CD4-positive, alpha-beta T cell treated with Interleukin-15 for 1 hour (primary cell): ENCODE results near the gene NR2F6.
"Not testable (repeated sequence)": the region's sequence is repeated elsewhere in the genome, so short reads cannot be mapped to it uniquely, and the experiment has no call there.

Source experiments
- DNase-seq: peaks from one replicate; pipeline ENCODE4 v3.0.0-alpha.2; 2020

Gene NR2F6

DNA sequence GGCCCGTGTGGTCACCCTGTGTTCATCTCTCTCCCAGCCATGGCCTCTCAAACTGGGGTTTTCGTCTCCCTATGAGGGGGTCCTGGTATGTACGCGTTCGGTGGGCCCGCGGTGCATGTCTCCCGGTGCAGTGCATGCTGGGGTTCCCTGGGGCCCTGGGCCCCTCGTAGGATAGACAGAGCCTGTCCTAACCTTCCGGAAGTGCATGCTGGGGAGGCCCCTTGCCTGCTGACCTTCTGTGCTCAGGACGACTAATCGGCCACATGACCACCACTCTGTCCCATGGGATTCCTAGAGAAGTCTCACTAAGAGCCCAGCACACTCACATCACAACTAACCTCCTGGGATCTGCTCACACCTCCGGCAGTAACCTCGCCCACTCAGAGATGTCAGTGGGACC is 35.4 kb downstream of the NR2F6 start:
- no peak for DNase-seq

DNA sequence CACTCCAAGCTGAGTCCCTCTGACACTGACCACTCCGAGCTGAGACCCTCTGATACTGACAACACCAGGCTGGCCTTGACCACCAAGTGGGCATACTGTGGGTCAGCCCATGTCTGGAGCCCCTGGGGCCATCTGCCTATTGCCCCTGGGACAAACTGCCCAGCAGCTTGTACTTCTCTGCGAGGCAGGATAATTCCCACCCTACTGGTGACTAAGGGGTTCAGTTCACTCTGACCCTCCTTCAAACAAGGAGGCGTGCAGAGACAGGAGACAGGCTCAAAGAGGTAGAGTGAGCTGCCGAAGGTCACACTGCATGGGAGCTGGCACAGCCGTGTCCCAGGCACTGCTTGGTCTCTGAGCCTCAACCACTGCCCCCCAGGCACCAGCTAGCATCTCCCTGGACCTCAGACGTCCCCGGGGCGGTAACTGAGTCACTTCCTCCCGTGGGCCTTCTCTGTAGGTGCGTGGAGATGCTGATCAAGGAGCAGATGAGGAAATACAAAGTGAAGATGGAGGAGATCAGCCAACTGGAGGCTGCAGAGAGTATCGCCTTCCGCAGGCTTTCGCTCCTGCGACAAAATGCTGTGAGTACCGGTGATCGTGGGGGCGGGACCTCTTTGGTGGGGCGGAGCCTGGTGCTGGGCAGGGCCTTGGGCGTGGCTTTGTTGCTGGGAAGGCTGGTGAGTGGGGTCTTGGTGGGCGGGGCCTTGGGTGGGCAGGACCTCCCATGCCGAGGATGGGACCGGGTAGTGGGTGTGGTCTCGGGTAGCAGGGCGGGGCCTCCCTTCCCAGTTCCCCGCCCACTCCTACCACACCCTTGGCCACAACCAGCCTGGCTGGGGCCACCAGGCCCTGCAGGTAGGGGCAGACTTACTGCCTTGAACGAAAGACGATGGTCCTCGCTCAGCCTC is 36.3 kb downstream of the NR2F6 start:
- DNase-seq = peak; percentile 61

GRCh38 chr19:17206736-17207581 is 38.8 kb downstream of the NR2F6 start:
- DNase-seq = no peak

GRCh38 chr19:17205237-17206140 is 40.2 kb downstream of the NR2F6 start:
- DNase-seq = peak; percentile 65

- DNase-seq = no peak
Measured at GRCh38 chr19:17202713-17203112, 43.0 kb downstream of the NR2F6 start.

DNA sequence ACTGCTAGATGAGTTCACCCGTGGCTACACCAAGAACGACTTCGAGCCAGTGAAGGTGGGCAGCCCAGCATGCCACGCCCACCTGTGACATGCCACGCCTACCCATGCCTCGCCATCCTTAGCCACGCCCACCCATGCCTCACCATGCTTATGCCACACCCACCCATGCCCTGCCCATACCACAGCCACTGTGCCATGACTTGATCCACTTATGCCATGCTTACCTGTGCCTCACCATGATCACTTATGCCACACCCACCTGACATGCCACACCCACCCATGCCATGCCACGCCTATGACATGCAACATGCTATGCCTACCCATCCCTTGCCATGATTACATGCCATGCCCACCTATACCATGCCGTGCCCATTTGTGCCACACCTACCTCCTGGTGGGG is 43.5 kb downstream of the NR2F6 start:
- no peak for DNase-seq

DNA sequence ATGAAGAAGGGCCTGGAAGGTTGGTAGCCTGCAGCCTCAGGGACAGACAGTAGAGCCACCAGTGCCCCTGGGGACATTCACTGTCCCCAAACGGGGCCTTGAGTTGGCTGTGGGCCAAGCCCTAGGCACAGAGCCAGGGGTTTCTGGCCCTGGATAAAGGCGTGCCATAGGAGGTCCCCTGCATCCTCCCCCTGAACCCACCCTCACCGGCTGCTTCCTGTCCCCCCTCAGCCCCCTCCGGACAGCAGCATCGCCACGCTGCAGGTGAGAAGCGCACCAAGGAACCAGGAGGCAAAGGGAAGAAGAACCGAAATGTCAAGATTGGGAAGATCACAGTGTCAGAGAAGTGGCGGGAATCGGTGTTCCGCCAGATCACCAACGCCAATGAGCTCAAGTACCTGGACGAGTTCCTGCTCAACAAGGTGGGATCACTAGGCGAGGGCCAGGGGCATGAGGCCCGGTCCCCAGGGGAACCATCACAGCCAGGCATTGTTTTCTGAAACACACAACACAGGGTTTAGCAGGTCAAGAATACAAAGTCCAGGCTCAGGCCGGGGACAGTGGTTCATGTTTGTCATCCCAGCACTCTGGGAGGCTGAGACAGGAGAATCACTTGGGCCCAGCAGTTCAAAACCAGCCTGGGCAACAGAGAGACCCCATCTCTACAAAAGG is 45.2 kb downstream of the NR2F6 start:
- no peak for DNase-seq

- DNase-seq = no peak
Measured at GRCh38 chr19:17197666-17198065, 48.1 kb downstream of the NR2F6 start.

- no peak for DNase-seq
Measured at GRCh38 chr19:17196610-17197009, 49.1 kb downstream of the NR2F6 start.

DNA sequence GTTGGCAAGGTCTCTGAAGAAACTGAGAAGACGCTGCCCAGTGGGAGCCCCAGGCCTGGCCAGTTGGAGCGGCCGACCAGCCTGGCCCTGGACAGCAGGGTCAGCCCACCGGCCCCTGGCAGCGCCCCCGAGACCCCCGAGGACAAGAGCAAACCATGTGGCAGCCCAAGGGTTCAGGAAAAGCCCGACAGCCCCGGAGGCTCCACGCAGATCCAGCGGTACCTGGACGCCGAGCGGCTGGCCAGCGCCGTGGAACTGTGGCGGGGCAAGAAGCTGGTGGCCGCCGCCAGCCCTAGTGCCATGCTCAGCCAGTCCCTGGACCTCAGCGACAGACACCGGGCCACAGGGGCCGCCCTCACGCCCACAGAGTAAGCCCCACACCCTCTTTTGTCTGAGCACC is 50.6 kb downstream of the NR2F6 start:
- DNase-seq = no peak

DNA sequence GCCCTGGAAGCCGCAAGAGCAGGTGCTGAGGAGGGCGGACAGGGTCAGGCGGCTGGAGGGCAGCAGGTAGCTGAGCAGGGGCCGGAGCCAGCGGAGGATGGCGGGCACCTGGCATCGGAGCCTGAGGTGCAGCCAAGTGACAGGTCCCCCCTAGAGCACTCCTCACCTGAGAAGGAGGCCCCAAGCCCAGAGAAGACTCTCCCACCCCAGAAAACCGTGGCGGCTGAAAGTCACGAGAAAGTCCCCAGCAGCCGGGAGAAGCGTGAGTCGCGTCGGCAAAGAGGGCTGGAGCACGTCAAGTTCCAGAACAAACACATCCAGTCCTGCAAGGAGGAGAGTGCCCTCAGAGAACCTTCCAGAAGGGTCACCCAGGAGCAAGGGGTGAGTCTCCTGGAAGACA is 51.1 kb downstream of the NR2F6 start:
- DNase-seq = no peak

DNA sequence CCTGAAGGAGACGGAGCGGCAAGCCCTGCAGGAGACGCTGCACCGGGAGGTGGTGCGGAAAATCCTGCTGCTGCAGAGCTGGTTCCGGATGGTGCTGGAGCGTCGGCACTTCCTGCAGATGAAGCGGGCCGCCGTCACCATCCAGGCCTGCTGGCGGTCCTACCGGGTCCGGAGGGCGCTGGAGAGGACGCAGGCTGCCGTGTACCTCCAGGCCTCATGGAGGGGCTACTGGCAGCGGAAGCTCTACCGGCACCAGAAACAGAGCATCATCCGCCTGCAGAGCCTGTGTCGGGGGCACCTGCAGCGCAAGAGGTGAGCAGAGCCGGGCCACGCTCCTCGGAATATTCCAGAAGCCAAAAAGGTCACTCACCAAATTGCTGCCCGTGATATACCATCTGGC is 53.0 kb downstream of the NR2F6 start:
- DNase-seq = no peak

- DNase-seq = not testable (repeated sequence)
Measured at GRCh38 chr19:17191736-17192135, 54.0 kb downstream of the NR2F6 start.

DNA sequence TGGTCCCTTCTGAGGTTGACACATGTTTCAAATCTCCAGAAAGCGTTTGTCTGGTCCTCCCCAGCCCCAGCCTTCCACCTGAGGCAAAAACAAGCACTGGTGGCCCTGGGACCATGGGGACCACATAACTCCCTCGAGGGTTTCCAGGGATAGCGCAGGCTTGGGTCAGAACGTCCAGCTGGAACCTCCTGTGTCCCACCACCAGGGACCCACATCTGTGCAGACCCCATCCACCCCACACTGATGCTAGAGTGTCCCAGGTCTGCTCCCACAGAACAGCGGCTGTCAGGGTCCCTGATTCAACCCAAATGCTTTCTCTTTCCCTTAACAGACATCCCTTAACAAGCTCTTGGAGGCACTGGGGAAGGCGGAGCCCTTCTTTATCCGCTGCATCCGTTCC is 60.1 kb downstream of the NR2F6 start:
- DNase-seq = no peak

DNA sequence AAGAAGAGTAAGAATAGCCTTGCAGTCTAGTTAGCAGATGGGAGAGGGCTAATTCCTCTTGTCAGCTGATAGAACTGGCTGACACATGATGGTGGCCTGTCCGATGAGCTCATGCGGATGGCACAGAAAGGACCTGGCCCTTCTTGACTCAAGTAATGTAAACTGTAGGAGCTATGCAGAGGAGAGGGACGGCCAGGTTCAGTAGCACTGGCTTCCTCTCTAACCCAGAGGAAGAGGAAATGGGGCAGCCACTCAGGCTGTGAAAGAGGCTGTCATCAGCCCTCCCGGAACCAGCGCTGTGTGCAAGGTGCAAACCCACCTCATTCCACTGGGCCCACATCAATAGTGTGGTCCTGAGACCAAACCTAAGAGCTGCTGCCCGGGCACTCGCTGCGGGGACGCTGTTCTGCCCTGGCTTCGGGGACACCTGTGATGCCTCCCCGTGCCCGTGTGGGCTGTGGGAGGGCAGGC is 61.3 kb downstream of the NR2F6 start:
- DNase-seq = peak; percentile 57

GRCh38 chr19:17183858-17184321 is 61.8 kb downstream of the NR2F6 start:
- DNase-seq = no peak

GRCh38 chr19:17183271-17183761 is 62.4 kb downstream of the NR2F6 start:
- DNase-seq = no peak
